GM19467 (cell line): ENCODE results near the gene GCK.

Experiments
- ATAC-seq: cut with Tn5 transposase; IDR thresholded peaks from one replicate; pipeline ENCODE4 v1.9.1; 2021; ENCODE audit warnings: mild to moderate bottlenecking, moderate library complexity; ENCODE audit not compliant: unreplicated experiment

GCK gene

GRCh38 chr7:44158096-44158872 is 31.0 kb downstream of the GCK start:
- ATAC-seq = no peak

GRCh38 chr7:44157116-44158080 is 31.8 kb downstream of the GCK start:
- ATAC-seq = no peak

- ATAC-seq = no peak
Measured at GRCh38 chr7:44156453-44157010, 32.7 kb downstream of the GCK start.

- no peak for ATAC-seq
Measured at GRCh38 chr7:44155191-44156185, 33.8 kb downstream of the GCK start.

- ATAC-seq = no peak
Measured at GRCh38 chr7:44154703-44155102, 34.5 kb downstream of the GCK start.

- ATAC-seq = no peak
Measured at GRCh38 chr7:44153948-44154335, 35.3 kb downstream of the GCK start.

- no peak for ATAC-seq
Measured at GRCh38 chr7:44152971-44153947, 36.0 kb downstream of the GCK start.

- no peak for ATAC-seq
Measured at GRCh38 chr7:44151956-44152355, 37.3 kb downstream of the GCK start.

- ATAC-seq = no peak
Measured at GRCh38 chr7:44150966-44151941, 38.0 kb downstream of the GCK start.

GRCh38 chr7:44150466-44150832 is 38.8 kb downstream of the GCK start:
- no peak for ATAC-seq

- ATAC-seq = no peak
Measured at GRCh38 chr7:44149571-44150465, 39.4 kb downstream of the GCK start.

GRCh38 chr7:44148961-44149536 is 40.2 kb downstream of the GCK start:
- no peak for ATAC-seq

- no peak for ATAC-seq
Measured at GRCh38 chr7:44148166-44148565, 41.1 kb downstream of the GCK start.

- ATAC-seq = no peak
Measured at GRCh38 chr7:44147026-44147991, 41.9 kb downstream of the GCK start.
